Endothelial cell of umbilical vein (primary cell): Measurements from ENCODE around the gene GATAD2A. TPM values are rescaled to one million over a fixed set of nuclear protein-coding genes. Genes with fewer than 3 reads are reported as not detected.

Source experiments
- BruUV-seq: library from RNA; stranded (reverse); fragments of 400-500 nt; replicated peaks from 2 replicates; lab custom pipeline; 2021; lab: Mats Ljungman, UMichigan
- CTCF ChIA-PET: fragments of 300-600, 350-600 bp; sonication (Branson Sonifier 250); formaldehyde crosslinking; loops from one replicate; lab custom pipeline; 2021; ENCODE audit warnings: antibody characterized with exemption, inconsistent platforms; lab: Charles Lee
- POLR2A ChIA-PET: fragments of 300-600, 350-600 bp; sonication (Branson Sonifier 250); formaldehyde crosslinking; loops from one replicate; lab custom pipeline; 2021; ENCODE audit warnings: antibody characterized with exemption, inconsistent platforms; lab: Charles Lee
- DNase-seq: peaks from one replicate; pipeline ENCODE4 v3.0.0-alpha.2; 2011; ENCODE audit warnings: low read depth, low spot score
- FAIRE-seq: peaks from 2 replicates; lab custom pipeline; 2011; peaks lifted over from hg19 to GRCh38; lab: Jason Lieb, UNC
- H2AFZ ChIP-seq: 2 replicates; pipeline ENCODE4 v1.6.0; 2012; ENCODE audit warnings: low read depth, low read length, control low read depth, inconsistent platforms
- H3K27ac ChIP-seq: 2 replicates; pipeline ENCODE4 v1.5.1; 2011; ENCODE audit warnings: low read depth, mild to moderate bottlenecking, control low read depth, low read length, moderate library complexity; ENCODE audit not compliant: insufficient read depth
- H3K27me3 ChIP-seq, 2 experiments: 2 replicates each; pipeline versions ENCODE4 v1.6.0 to v1.6.1; 2011; ENCODE audit warnings: low read length in 2 of 2, mixed read lengths in 1 of 2; ENCODE audit not compliant: control insufficient read depth in 2 of 2, insufficient read depth in 2 of 2
- H3K36me3 ChIP-seq, 2 experiments: 2 replicates in 1 of 2; 3 replicates in 1 of 2; pipeline ENCODE4 v1.5.1; 2011; ENCODE audit warnings: low read length in 2 of 2, mild to moderate bottlenecking in 1 of 2, moderate library complexity in 1 of 2; ENCODE audit not compliant: control insufficient read depth in 2 of 2, insufficient read depth in 2 of 2; ENCODE audit errors: extremely low read depth in 1 of 2
- H3K4me1 ChIP-seq: 3 replicates; pipeline ENCODE4 v1.5.1; 2011; ENCODE audit warnings: mild to moderate bottlenecking, low read length; ENCODE audit not compliant: control insufficient read depth, insufficient read depth; ENCODE audit errors: extremely low read depth
- H3K4me2 ChIP-seq: 2 replicates; pipeline ENCODE4 v1.6.1; 2011; ENCODE audit warnings: low read length, control low read depth, mixed read lengths; ENCODE audit not compliant: insufficient read depth
- H3K4me3 ChIP-seq, 3 experiments: fragments of 200-600 bp in 1 of 3; sonication (generic), shearing (Covaris generic) in 1 of 3; replicated peaks in 1 of 3; 2 replicates each; pipeline ENCODE4 v1.5.1; 2011 to 2016; ENCODE audit warnings: control low read depth in 3 of 3, low read length in 3 of 3, mild to moderate bottlenecking in 2 of 3, inconsistent platforms in 1 of 3, low read depth in 1 of 3, moderate library complexity in 1 of 3; ENCODE audit not compliant: insufficient read depth in 1 of 3
- H3K79me2 ChIP-seq: 2 replicates; pipeline ENCODE4 v1.6.0; 2012; ENCODE audit warnings: low read length, inconsistent platforms; ENCODE audit not compliant: control insufficient read depth, insufficient read depth
- H3K9ac ChIP-seq: replicated peaks from 2 replicates; pipeline ENCODE3; 2011; ENCODE audit warnings: low read length, control low read depth; ENCODE audit not compliant: insufficient read depth; ENCODE audit errors: extremely low read depth
- H3K9me1 ChIP-seq: replicated peaks from 3 replicates; pipeline ENCODE4 v1.6.0; 2011; ENCODE audit warnings: mild to moderate bottlenecking, low read length; ENCODE audit not compliant: control insufficient read depth, insufficient read depth; ENCODE audit errors: extremely low read depth
- H3K9me3 ChIP-seq: replicated peaks from 2 replicates; pipeline ENCODE4 v1.5.1; 2012; ENCODE audit warnings: low read length, inconsistent platforms; ENCODE audit not compliant: control insufficient read depth, insufficient read depth
- H4K20me1 ChIP-seq: replicated peaks from 2 replicates; pipeline ENCODE3; 2011; ENCODE audit warnings: mild to moderate bottlenecking, low read length; ENCODE audit not compliant: control insufficient read depth, insufficient read depth; ENCODE audit errors: extremely low read depth
- EZH2 ChIP-seq: IDR thresholded peaks from 2 replicates; pipeline ENCODE4 v1.6.1; 2012; ENCODE audit warnings: borderline replicate concordance, low read depth, mild to moderate bottlenecking, moderate library complexity, low read length, inconsistent platforms; ENCODE audit not compliant: severe bottlenecking
- FOS ChIP-seq: IDR thresholded peaks from 2 replicates; pipeline ENCODE4 v1.6.1; 2011; ENCODE audit warnings: mild to moderate bottlenecking, low read length, moderate library complexity, borderline replicate concordance; ENCODE audit not compliant: insufficient read depth
- GATA2 ChIP-seq: IDR thresholded peaks from 2 replicates; pipeline ENCODE4 v1.7.0; 2011; ENCODE audit warnings: low read depth, mild to moderate bottlenecking, moderate library complexity, mixed read lengths, low read length; ENCODE audit not compliant: insufficient read length, insufficient read depth
- JUN ChIP-seq: IDR thresholded peaks from 2 replicates; pipeline ENCODE4 v1.6.1; 2011; ENCODE audit warnings: borderline replicate concordance, low read depth; ENCODE audit not compliant: insufficient read length, insufficient read depth
- MAX ChIP-seq: IDR thresholded peaks from 2 replicates; pipeline ENCODE4 v1.6.1; 2011; ENCODE audit not compliant: insufficient read depth, insufficient read length
- MYC ChIP-seq: IDR thresholded peaks from one replicate; pipeline ENCODE4 v1.6.1; 2011; ENCODE audit warnings: mild to moderate bottlenecking, low read depth, low read length
- POLR2A ChIP-seq: IDR thresholded peaks from 2 replicates; pipeline ENCODE4 v1.6.1; 2012; ENCODE audit warnings: low read depth, mild to moderate bottlenecking, control low read depth, low read length
- POLR2AphosphoS5 ChIP-seq: IDR thresholded peaks from 2 replicates; pipeline ENCODE4 v1.6.1; 2012; ENCODE audit warnings: low read depth, mild to moderate bottlenecking, control low read depth, low read length, moderate library complexity; ENCODE audit not compliant: insufficient read depth
- dilution Hi-C: fragments of 300-500 bp; cut with MboI; formaldehyde crosslinking; loops from one replicate; pipeline ENCODE4 v1.15.0; 2019; ENCODE audit warnings: low sequenced_read_pairs; ENCODE audit not compliant: extremely low pct_ligation_motif_present
- intact Hi-C: fragments of 100-400 bp; cut with micrococcal nuclease; formaldehyde crosslinking; loops from one replicate; pipeline ENCODE4 v1.10.0; 2022
- polyA plus RNA-seq, 4 experiments: library from polyadenylated mRNA; depleted of rRNA in 3 of 4; stranded (reverse) in 3 of 4; unstranded in 1 of 4; fragments of >200 nt; gene quantifications; 2 replicates each; pipeline versions ENCODE4 v1.2.1 to v1.2.3, GENCODE V29; 2011 to 2012; ENCODE audit warnings: missing spikeins in 1 of 4
- total RNA-seq: library from RNA; stranded (reverse); gene quantifications from 2 replicates; pipeline ENCODE4 v1.2.3, GENCODE V29; 2021
- TF ChIP-seq, protein P1 (sequence below), 2 donors: IDR thresholded peaks; 1 replicate in 1 of 2; 2 replicates in 1 of 2; pipeline ENCODE4 v1.5.1; 2011; ENCODE audit warnings: low read length in 2 of 2, mild to moderate bottlenecking in 2 of 2, moderate library complexity in 2 of 2, control low read depth in 1 of 2, inconsistent platforms in 1 of 2, low read depth in 1 of 2; ENCODE audit not compliant: insufficient read depth in 1 of 2; ENCODE audit errors: extremely low read depth in 1 of 2

GATAD2A gene
- total and polyA plus RNA-seq, 2 donors (not counting 3 experiments of a cell fraction or from before 2014, with no cell fraction given) = 27.3 to 134 TPM

GRCh38 chr19:19537075-19538048 lies 131.9 kb downstream of the GATAD2A start:
- H3K9me3 ChIP-seq = no peaks in the 10 kb centered on the region
- TF ChIP-seq, protein P1, sequence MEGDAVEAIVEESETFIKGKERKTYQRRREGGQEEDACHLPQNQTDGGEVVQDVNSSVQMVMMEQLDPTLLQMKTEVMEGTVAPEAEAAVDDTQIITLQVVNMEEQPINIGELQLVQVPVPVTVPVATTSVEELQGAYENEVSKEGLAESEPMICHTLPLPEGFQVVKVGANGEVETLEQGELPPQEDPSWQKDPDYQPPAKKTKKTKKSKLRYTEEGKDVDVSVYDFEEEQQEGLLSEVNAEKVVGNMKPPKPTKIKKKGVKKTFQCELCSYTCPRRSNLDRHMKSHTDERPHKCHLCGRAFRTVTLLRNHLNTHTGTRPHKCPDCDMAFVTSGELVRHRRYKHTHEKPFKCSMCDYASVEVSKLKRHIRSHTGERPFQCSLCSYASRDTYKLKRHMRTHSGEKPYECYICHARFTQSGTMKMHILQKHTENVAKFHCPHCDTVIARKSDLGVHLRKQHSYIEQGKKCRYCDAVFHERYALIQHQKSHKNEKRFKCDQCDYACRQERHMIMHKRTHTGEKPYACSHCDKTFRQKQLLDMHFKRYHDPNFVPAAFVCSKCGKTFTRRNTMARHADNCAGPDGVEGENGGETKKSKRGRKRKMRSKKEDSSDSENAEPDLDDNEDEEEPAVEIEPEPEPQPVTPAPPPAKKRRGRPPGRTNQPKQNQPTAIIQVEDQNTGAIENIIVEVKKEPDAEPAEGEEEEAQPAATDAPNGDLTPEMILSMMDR (IDR thresholded peaks at IDR 0.05; ENCODE audit: extremely low read depth in 1 of 2, insufficient read depth in 1 of 2, low read depth in 1 of 2, low read length in 2 of 2) = no peak
- TF ChIP-seq JUN (no peak), GATA2 (no peak), EZH2 (no peak), MYC (no peak), FOS (no peak), POLR2AphosphoS5 (no peak), MAX (no peak), POLR2A (no peak)
- BruUV-seq = no TSS peak
- ChIA-PET CTCF (interaction anchor here (1.7 kb wide), 1 partner anchor 16 kb away, joined by 4 read pairs; no protein-coding TSS in a partner anchor), POLR2A (no interaction called here)
- dilution Hi-C loops = no loop called here
- H3K4me2 ChIP-seq = no peak overlapping the region
- no peak overlapping the region for H3K9ac ChIP-seq
- no peaks in the 10 kb centered on the region for H3K79me2 ChIP-seq
- H3K36me3 ChIP-seq = no peaks in the 10 kb centered on the region
- FAIRE-seq = no peak
- H2AFZ ChIP-seq = no peak overlapping the region
- H4K20me1 ChIP-seq = no peaks in the 10 kb centered on the region
- no peak overlapping the region for H3K4me3 ChIP-seq
- peaks cover 25 to 29% of the 10 kb centered on the region in 2 experiments for H3K27me3 ChIP-seq
- no peaks in the 10 kb centered on the region for H3K9me1 ChIP-seq
- DNase-seq = no peak
- no peak overlapping the region for H3K27ac ChIP-seq
- no peaks in the 10 kb centered on the region for H3K4me1 ChIP-seq
- intact Hi-C loops = no loop called here
